Activated effector memory CD4-positive, alpha-beta T cell treated with Interleukin-2 at 50 U/mL for 16 hours (primary cell): Measurements from ENCODE around the gene TMEM132C.

Source experiments
- DNase-seq: peaks from one replicate; pipeline ENCODE4 v3.0.0-alpha.2; 2020

TMEM132C gene

DNA sequence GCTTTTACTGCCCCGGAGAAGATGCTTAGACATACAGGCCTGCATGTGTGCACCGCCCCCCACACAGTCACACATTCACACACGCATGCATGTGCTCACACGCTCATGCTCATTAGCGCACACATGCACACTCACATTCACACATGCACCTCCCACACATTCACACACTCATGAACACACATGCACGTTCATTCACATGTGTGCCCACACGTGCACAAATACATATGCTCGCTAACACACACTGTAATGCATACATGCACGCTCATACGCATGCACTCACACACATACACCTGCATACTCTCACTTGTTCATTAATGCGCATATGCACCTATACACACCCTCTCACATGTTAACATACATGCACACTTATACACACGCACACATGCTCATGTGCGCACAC lies 21.9 kb downstream of the TMEM132C start:
- no peak for DNase-seq

DNA sequence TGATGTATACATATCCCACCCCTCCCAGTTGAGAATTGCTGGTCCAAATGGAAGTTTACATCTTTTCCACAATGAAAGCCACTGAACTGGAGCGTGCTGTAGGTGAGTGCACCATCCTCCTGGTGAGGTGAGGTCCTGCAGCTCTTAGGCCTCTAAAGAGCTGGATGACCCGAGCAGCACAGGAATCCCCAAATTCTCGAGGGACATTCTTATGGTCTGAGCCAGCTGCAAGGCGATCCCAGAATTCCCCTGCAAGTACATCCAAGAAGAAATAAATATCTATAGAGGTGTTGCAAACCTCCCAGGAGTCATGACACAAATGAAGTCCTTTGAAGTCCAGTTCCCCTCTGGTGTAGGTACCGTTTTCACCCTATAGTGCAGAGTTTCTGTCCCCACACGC lies 24.0 kb downstream of the TMEM132C start:
- DNase-seq = no peak

DNA sequence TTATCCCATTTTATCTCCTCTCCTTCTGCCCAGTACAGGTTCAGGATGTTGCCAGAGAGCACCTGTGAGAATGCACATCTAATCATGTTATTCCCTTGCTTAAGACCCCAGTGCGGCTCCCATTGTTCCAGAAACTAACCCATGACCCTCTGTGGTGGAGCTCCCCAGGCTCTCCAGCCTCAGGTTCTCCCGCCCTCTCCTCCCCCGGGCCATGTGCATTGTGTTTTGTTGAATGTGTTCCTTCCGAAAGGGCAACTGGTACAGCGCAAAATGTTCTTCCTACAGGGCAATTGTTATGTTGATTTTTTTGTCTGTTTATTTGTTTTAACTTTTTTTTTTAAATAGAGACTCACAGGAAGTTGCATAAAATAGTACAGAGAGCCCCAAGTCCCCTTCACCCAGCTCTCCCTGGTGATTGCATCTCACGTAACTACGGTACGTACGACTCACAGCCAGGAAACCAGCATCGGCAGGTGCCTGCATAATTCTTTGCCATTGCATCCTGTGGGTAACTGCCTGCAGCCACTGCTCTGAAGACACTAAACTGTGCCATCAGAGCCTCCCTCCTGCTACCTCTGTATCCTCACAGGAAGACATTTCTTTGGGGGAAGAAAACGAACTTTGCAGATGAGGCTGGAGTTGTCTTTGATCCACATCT lies 31.2 kb downstream of the TMEM132C start:
- DNase-seq = no peak

DNA sequence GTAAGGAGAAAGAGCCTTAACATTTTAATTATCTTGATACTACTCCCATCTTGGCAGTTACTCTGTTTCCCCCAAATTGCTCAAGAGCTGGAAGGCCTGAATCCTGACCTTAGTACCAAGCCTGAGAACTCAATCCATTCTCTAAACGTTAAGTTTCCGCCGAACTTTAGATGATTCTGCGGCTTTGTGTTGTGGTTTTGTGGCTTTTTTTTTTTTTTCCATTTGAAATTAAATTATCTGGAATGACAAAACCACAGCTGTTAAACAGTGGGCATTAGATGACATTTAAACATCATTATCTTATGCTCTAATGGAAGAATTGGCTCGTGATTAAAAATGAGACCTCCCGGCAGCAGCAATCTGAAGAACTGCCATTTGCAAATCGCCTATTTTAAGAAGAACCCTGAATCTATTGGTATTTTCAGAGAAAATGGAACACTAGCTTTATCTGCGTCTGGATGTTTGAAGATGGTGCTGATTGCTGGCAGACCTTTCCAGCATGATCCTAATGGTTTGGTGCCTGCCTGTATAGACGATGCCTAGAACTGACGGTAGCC lies 38.4 kb downstream of the TMEM132C start:
- DNase-seq = no peak

DNA sequence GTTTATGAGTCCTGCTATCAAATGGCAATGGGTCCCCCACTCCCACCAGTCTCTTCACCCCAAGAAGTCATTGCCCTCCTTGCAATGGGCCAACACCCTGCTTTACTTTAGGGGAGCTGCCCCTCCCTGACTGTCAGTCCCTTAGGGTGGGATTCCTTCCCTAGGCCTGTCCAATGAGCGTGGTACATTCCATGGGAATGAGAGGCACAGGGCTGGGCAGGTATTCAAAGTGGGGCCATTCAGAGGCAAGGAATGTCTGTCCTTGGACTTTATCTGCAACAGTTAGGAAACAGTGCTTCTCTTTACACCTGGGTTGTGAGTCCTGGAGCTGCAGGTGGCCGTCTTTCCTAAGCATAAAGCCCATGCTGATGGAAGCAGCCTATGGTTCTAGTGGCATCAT lies 40.8 kb downstream of the TMEM132C start:
- DNase-seq = no peak

DNA sequence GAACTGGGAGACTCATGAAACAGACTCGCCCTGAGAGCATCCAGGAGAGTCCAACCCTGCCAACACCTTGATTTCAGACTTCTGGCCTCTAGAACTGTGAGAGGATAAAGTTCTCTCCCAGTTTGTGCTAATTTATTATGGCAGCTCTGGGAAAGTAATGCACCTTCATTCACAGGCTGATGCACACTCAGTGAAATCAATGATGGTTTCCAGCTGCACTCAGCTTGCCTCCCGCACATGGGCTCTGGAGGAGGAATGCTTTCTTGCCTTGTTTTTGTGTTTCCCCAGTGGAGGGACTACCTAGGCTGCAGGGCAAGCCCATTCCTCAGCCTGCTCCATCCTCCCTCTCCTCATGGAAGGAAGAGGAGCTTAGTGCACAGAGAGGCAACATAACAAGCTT lies 45.7 kb downstream of the TMEM132C start:
- DNase-seq = no peak

DNA sequence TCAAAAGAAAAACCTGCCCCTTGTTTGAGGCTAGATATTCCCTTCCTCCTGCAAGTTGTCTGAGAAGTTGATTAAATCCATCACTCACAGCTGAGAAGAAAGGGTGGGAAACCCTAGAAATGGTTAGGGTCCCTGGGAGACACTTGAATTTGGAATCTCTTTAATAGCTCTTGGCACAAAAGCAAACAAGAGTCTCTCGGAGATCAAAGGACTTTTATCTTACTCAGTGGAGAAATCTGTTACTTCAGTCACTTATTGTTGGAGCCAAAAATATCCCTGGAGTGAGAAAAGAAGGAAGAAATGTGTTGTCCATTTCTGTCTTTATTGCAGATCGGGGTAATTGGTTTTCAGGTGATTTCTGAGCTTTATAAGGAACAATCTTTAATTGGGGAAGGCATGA lies 47.0 kb downstream of the TMEM132C start:
- no peak for DNase-seq

DNA sequence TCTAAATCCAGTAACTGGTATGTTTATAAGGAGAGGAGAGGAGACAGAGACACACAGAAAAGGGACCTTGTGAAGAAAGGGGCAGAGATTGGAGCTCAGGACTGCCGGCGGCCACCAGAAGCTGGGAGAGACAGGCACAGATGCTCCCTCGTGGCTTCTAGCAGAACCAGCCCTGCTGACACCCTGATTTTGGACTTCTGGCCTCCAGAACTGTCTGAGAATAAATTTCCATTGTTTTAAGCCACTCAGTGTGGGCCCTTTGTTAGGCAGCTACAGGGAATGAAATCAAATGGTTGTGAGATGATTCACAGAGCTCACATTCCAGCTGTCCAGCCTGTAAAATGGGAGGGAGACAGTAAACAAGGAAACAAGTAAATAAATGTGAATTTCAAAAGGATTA lies 47.6 kb downstream of the TMEM132C start:
- no peak for DNase-seq

DNA sequence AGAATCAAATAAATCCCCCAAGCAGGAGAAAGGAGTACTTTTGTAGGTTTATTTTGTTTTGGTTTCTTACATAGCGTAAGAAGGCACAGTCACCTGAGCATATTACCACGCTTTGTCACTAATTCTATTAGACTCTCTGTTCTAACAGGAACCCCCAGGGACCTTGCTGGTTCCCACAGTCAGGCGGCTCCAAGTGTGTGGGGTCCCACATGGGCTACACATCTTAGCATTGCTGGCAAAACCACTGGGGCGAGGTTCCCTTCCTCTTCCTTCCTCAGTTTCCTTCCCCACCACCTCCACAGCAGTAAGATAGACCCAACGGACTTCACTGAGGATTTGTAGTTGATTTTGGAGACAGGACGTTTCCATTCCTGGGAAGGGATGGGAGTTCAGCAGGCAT lies 49.1 kb downstream of the TMEM132C start:
- no peak for DNase-seq

DNA sequence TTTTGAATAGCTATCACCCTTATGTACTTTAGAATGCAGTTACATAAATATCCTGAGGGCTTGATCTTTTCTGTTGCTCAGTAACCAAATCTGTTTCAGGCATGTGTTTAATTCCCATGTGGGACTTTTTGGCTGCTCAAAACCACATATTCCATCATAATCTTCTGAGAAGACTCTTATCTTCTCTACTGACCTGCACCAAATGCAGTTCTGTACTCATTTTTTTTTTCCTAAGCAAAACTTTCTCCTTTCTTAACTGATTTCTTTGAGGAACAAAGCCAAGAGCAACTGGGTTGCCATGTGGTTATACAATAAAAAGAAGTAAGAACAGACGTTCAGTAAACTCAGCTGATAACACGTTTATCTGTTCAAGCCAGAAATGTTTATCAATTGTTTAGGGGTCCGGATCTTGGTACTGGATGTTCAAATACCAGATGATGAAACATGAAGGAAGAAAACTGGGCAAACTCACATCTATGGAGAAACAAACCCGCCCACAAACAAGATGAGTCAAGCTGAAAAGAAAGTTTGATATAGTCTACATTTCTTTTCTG lies 50.1 kb downstream of the TMEM132C start:
- no peak for DNase-seq

DNA sequence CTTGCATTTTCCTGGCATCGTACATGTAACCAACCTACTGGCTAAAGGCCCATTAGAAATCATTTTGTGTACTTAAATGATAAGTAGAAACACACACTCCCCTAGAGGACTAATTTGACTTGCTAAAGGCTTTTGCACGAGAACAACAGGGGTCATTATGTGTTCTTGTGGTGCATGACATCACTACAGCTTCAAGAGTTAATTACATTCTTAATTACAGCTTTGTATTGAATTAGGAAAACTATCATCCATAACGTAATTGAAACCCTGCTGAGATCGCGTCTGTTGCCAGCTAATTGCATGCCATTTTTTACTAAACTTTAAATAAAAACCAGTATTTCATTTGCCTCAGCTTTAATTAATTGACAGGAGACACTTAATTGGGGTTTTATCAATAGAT lies 51.4 kb downstream of the TMEM132C start:
- no peak for DNase-seq

DNA sequence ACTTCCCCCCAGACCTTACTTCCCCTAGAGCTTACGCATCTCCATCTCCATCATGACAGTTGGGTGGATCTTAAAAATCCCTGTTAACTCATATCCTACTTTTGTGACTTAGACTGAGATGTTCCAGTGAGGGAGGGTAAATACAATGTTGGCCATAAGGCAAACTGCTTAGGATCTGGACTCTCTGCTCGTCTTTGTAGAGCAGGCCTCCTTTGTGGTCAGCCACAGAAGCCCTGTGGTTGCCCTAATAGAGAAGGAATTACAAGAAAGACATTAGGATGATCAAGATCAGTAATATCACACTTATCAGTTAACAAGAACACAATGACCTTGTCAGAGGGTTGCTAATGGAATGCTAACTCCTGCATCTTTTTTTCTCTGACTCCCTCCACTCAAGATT lies 52.0 kb downstream of the TMEM132C start:
- DNase-seq = no peak

DNA sequence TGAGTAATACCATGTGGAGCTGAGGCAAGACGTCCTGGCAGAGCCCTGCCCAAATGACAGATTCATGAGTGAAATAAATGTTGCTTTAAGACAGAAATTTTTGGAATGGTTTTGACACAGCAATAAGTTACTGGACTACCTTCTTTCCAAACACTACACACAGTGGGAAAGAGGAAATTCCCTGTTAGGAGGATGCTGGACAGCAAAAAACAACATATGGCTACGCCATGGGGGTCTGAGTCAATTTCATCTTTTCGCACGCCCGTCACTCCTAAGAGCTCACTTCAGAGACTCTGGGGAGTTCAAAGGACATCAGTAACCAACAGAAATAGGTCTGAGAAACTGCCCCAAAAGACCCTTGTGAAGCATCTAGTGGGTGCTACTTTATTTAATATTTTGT lies 55.4 kb downstream of the TMEM132C start:
- no peak for DNase-seq

DNA sequence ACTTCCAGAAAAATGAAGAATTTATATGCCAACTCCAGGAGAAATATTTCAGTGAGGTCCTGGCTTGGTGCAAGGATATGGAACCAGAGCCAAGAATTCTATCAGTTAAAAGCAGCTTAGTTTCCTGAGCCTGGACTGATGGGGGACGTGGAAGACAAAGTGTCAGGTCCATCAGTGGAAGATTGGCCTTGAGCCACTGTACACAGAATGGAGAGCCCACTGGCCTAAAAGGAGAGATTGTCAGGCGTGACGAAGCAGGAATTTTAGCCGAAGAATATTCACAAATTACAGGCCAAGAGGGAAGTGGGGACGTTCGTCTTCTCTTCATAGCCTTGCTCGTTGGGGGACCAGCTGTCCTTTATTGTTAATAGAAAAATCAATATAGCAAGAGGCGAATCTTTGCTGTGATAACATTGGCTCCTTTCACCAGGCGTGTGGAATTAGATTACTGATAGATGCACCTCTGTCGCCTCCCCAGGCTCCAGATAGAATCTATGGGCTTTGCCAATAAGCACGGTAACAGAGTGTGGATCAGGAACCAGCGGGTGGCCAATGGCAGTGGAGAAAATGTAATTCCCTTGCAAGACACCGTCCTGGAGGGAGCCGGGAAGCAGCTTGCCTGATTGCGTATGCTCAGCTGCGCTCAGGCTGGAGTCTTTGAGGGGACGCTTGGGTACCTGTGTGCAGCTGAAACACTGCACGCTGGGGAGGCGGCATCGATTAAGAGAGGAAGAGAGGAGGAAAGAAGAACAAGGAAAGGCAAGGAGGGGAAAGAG lies 56.4 kb downstream of the TMEM132C start:
- no peak for DNase-seq

DNA sequence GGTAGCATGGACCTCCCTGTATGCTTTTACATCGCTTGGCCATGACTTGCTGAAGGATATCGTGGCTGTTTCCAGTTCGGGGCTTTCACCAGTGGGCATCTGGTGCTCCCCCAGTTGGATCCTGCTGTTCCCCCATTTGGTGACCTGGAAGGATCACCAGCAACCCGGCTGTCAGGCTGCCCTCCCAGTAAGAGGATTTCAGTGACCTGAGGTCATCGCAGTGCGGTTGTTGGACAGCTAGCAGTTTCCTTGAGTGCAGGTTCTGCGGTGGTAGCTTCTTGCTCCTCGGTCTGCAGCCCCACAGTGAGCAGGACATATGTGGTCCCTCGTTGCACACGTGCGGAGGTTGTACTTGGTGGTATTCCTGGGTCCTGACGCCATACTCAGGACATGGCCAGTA lies 58.7 kb downstream of the TMEM132C start:
- no peak for DNase-seq

DNA sequence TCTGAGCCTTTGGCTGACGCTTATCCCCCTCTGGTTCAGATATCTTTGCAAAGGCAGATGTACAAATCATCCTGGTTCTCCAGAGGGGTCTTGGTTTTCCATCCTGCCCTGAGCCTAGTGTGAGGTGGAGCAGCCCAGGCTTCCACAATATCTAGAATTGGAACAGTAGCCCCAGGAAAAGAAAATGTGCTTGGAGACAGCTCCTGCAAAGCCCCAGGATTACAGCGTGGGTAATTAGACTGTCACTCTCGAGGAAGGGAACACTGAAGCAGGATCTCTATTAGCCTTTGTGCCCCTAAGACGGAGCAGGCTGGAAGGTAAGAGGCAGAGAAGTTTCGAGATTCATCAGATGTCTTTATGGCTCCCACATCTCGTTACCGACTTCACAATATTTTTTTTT lies 59.4 kb downstream of the TMEM132C start:
- DNase-seq = no peak

DNA sequence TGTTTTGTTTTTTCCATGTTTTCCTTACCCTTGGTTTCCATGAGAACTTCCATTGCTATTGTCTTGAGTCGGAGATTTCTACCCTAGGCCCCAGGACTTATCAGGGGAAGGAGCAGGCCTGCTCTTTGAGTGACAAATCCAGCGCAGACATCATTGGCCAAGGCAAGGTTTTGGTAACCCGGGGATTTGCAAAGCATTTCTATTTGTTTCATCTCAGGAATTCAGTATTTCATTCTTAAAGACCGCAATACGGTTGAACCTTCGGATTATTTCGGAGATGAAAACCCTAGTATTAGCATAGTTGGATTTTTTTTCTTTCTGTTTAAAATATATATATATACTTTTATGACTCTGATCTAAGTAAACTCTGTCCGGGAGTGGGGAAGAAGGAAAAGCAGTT lies 62.0 kb downstream of the TMEM132C start:
- no peak for DNase-seq

DNA sequence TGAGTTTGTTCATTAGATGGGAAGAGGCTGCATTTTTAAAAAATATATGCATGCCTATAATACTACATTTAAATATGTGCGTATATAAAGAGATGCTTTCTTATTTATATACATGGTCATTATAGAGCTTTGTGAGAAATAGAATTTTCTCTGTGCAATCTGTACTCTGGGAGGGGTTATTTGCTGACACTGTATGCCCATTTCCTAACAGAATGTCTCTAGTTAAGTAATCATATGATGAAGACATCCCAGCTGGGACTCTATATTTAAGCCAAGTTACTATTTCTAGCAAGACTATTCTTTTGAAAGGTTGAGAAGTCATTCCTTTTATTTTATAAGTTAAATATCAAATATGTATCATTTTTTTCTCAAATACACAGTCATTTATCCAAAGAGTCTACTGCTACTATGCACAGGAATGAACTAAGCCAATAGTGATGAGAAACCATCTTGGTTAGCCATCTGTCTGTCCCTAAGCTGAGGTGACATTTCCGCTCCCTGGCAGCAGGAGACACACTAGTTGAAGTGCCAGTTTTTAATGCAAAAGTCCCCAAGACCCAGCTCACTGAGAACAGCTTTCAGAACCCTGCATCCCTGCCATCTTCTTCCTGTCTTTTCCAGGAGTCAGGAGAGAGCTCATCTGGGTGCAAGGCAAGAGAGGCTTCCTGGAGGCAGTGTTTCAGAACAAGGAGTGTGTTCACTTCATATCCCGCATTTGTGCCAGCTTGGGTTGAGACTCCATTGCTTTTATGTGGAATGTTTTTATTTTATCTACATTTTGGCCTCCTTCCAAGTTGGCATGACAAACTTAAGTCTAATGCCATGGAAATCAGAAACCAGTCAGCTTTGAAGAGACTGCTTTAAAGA lies 69.5 kb downstream of the TMEM132C start:
- DNase-seq = no peak

DNA sequence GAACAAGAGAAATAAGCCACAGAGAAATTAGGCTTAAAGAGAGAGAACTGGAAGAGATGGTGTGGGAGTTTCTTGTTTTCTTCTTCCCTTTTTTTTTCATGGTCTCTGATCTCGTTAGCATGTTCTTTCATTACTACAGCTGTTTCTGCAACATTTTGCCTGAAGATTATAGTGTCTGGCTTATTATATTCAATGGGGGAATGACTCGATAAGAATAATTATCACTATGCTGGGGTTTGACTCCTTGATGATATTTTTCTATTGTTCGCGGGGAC lies 70.0 kb downstream of the TMEM132C start:
- no peak for DNase-seq

DNA sequence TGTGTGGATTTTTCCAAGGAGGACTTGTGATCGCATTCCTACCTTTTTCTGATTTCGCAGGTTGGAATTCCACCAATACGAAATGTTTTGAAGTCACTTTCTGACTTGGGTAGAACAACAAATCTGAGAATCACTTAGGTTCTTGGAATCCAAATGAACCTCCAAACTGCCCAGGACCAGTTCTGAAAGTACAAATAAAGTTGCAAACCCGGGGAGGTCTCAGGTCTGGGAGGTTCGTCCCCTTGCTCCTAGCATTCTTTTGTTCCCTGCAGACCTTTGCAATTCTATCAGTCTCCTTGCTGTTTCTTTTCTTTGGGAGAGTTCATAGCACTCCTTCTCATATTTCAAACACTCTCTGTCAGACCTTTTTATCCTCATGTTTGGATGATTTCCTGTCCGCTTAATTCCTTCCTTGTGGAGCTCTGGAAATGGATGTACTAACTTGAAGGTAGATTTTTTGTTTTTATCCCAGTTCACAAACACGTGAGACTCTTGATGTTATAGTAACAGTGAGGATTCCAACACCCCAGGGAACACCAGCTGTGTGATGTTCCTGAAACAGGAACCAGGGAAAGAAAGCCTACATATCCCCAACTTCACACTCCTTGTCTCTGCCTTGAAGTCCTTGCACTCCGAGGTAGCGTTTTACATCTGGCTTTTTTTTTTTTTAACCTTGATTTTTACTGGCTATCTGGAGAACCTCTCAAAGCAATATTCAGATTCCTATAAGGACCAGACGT lies 70.6 kb downstream of the TMEM132C start:
- no peak for DNase-seq

DNA sequence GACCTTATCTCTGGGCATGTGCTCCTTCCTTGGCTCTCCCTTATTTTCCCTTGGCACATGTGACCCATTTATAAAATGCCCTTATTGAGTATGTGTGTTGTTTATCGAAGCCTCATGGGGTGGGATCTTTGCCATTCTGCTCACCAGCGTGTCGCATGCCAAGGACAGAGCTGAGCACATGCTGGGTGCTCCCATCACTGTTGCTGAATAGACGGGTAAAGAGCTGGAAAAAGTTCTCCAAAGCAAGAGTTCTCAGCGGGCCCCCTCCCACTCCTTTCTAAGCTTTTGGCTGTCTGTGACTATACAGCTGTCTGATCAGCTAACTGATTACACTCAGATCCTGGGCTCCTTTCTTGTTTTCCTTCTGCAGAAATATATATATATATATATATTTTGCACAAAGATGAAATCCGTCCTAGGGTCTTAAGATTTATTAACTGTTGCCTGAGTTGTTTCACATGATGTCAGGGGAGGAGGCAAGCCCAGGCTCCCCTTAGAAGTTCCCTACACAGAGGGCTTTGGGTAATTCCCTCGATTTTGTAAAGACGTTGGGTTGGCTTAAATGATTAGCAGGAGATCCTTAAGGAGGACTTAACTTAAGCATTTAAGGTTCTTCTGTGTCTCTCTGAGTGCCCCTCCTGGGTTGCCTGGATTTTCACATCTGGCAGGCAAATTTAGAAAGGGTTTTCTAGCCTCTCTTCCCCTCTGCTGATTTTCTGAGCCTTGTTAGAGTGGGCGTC lies 71.6 kb downstream of the TMEM132C start:
- DNase-seq = no peak

DNA sequence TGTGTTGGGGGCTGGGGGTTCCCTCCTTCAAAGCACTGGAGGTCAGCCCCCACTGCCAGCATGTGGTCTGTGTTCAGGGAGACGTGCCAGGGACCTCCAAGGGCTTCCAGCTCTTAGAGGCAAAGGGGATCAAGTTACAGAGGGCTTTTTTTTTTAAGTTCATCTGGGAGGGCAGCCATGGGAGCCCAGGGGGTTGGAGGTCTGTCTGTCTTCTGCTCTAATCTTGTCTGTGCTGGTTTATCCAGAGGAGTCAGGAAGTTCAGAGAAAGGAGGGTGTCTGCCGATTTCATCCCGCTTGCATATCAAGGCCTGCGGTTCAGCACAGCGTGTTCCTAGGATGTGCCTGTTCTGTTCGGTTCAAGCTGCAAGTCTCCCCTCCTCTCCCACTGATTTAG lies 72.2 kb downstream of the TMEM132C start:
- no peak for DNase-seq
